ENCODE results near the gene PLA2G2C.

- TF ChIP-seq, protein P1, sequence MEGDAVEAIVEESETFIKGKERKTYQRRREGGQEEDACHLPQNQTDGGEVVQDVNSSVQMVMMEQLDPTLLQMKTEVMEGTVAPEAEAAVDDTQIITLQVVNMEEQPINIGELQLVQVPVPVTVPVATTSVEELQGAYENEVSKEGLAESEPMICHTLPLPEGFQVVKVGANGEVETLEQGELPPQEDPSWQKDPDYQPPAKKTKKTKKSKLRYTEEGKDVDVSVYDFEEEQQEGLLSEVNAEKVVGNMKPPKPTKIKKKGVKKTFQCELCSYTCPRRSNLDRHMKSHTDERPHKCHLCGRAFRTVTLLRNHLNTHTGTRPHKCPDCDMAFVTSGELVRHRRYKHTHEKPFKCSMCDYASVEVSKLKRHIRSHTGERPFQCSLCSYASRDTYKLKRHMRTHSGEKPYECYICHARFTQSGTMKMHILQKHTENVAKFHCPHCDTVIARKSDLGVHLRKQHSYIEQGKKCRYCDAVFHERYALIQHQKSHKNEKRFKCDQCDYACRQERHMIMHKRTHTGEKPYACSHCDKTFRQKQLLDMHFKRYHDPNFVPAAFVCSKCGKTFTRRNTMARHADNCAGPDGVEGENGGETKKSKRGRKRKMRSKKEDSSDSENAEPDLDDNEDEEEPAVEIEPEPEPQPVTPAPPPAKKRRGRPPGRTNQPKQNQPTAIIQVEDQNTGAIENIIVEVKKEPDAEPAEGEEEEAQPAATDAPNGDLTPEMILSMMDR (IDR thresholded peaks at IDR 0.05): no peak
- TF ChIP-seq POLR2AphosphoS5 (IDR thresholded peaks at IDR 0.05) (no peak), POLR2A (IDR thresholded peaks at IDR 0.05) (no peak)
Measured at GRCh38 chr1:20115479-20115878, 70.8 kb downstream of the PLA2G2C start.
